Trophoblast cell (in vitro differentiated cells and primary cell): Measurements from ENCODE around the gene VDR.

Experiments
- DNase-seq, 2 donors: peaks; one replicate each; pipeline ENCODE4 v3.0.0-alpha.2; 2016
- H2AFZ ChIP-seq: 2 replicates; pipeline ENCODE4 v1.6.1; 2013; ENCODE audit warnings: low read length, moderate library complexity, mild to moderate bottlenecking; ENCODE audit not compliant: insufficient read depth, poor library complexity
- H2AK5ac ChIP-seq: 2 replicates; pipeline ENCODE4 v1.6.1; 2013; ENCODE audit warnings: mild to moderate bottlenecking, low read length
- H2BK120ac ChIP-seq: 2 replicates; pipeline ENCODE4 v1.6.1; 2013; ENCODE audit warnings: low read length, mild to moderate bottlenecking, moderate library complexity; ENCODE audit not compliant: insufficient read depth, poor library complexity
- H2BK12ac ChIP-seq: 2 replicates; pipeline ENCODE4 v1.6.1; 2013; ENCODE audit warnings: mild to moderate bottlenecking, low read length, moderate library complexity
- H2BK5ac ChIP-seq: 2 replicates; pipeline ENCODE4 v1.6.1; 2013; ENCODE audit warnings: low read length, low read depth, moderate library complexity, mild to moderate bottlenecking; ENCODE audit not compliant: poor library complexity
- H3K14ac ChIP-seq: 2 replicates; pipeline ENCODE4 v1.6.1; 2013; ENCODE audit warnings: mild to moderate bottlenecking, low read length
- H3K18ac ChIP-seq: 2 replicates; pipeline ENCODE4 v1.6.1; 2013; ENCODE audit warnings: mild to moderate bottlenecking, low read length
- H3K23ac ChIP-seq: 2 replicates; pipeline ENCODE4 v1.6.1; 2013; ENCODE audit warnings: low read length
- H3K27ac ChIP-seq: 2 replicates; pipeline ENCODE4 v1.5.1; 2013; ENCODE audit warnings: low read depth, mild to moderate bottlenecking, inconsistent platforms, low read length, moderate library complexity
- H3K27me3 ChIP-seq: 2 replicates; pipeline ENCODE4 v1.6.1; 2013; ENCODE audit warnings: inconsistent platforms, mild to moderate bottlenecking, low read length, moderate library complexity; ENCODE audit not compliant: insufficient read depth
- H3K36me3 ChIP-seq, 2 experiments: 1 replicate in 1 of 2; 2 replicates in 1 of 2; pipeline ENCODE4 v1.6.1; 2013; ENCODE audit warnings: low read length in 2 of 2, mild to moderate bottlenecking in 2 of 2, moderate library complexity in 1 of 2; ENCODE audit not compliant: insufficient read depth in 2 of 2, control insufficient read depth in 1 of 2
- H3K4ac ChIP-seq: 2 replicates; pipeline ENCODE4 v1.6.1; 2013; ENCODE audit warnings: low read depth, mild to moderate bottlenecking, low read length, moderate library complexity
- H3K4me1 ChIP-seq, 2 experiments: 1 replicate in 1 of 2; 2 replicates in 1 of 2; pipeline ENCODE4 v1.6.1; 2013; ENCODE audit warnings: low read length in 2 of 2, mild to moderate bottlenecking in 2 of 2, moderate library complexity in 1 of 2; ENCODE audit not compliant: insufficient read depth in 2 of 2, control insufficient read depth in 1 of 2
- H3K4me2 ChIP-seq: 2 replicates; pipeline ENCODE4 v1.6.1; 2013; ENCODE audit warnings: inconsistent platforms, mild to moderate bottlenecking, low read length, moderate library complexity
- H3K4me3 ChIP-seq: 2 replicates; pipeline ENCODE4 v1.5.1; 2013; ENCODE audit warnings: mild to moderate bottlenecking, low read depth, low read length, inconsistent platforms
- H3K79me1 ChIP-seq: one replicate; pipeline ENCODE4 v1.6.1; 2013; ENCODE audit warnings: low read length
- H3K79me2 ChIP-seq: 2 replicates; pipeline ENCODE4 v1.6.1; 2013; ENCODE audit warnings: low read length, mild to moderate bottlenecking; ENCODE audit not compliant: control insufficient read depth, insufficient read depth, poor library complexity
- H3K9ac ChIP-seq: 2 replicates; pipeline ENCODE4 v1.6.1; 2013; ENCODE audit warnings: mild to moderate bottlenecking, low read length
- H3K9me3 ChIP-seq: 2 replicates; pipeline ENCODE4 v1.6.1; 2013; ENCODE audit warnings: low read depth, mild to moderate bottlenecking, control low read depth, inconsistent platforms, low read length; ENCODE audit not compliant: insufficient read depth
- H4K12ac ChIP-seq: 2 replicates; pipeline ENCODE4 v1.6.1; 2013; ENCODE audit warnings: low read depth, mild to moderate bottlenecking, low read length, moderate library complexity
- H4K8ac ChIP-seq: 2 replicates; pipeline ENCODE4 v1.6.1; 2013; ENCODE audit warnings: low read depth, mild to moderate bottlenecking, low read length, moderate library complexity
- H4K91ac ChIP-seq: one replicate; pipeline ENCODE4 v1.6.1; 2013; ENCODE audit warnings: low read depth, mild to moderate bottlenecking, low read length, moderate library complexity
- WGBS: extraction: QIAGEN DNeasy Blood & Tissue Kit; methylation state at CpG from one replicate; pipeline ENCODE4 v1.1.7; 2013; ENCODE audit warnings: missing lambda C conversion rate; ENCODE audit not compliant: insufficient read length, insufficient coverage; ENCODE audit errors: extremely low coverage; 5-methylcytosine and 5-hydroxymethylcytosine counted together

The VDR gene

DNA sequence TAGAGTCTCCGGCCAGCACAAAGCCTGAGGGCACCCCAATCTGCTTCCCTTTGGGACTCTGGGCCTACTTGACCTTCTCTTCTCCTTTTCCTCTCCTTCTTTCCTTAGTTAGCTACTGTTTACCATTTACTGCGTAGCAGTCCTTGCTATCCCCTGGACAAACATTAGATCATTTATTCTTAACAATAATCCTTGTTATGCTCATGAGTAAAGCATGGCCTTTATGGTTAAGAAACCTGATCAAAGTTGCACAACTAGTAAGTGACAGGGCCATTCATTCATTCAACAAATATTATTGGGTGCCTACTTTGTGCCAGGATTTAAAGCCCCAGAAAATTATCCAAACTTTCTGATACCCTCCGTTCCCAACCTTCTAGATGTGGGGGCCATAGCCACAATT lies 81.9 kb downstream of the VDR start:
- no peak overlapping the region for H2AFZ ChIP-seq
- peak overlapping the region; percentile 44 for H2AK5ac ChIP-seq
- H3K9me3 ChIP-seq, result no peaks in the 10 kb centered on the region
- H3K36me3 ChIP-seq, result peaks cover 0 to 5% of the 10 kb centered on the region in 2 experiments
- H4K8ac ChIP-seq, result no peak overlapping the region
- peaks cover 27% of the 10 kb centered on the region for H3K79me2 ChIP-seq
- no peak overlapping the region for H3K27ac ChIP-seq
- no peak for DNase-seq
- no peak overlapping the region for H3K4me2 ChIP-seq
- peaks cover 24 to 33% of the 10 kb centered on the region in 2 experiments for H3K4me1 ChIP-seq
- H4K12ac ChIP-seq, result no peak overlapping the region
- H3K4ac ChIP-seq, result peak overlapping the region; percentile 15
- no peaks in the 10 kb centered on the region for H3K27me3 ChIP-seq
- no peak overlapping the region for H3K23ac ChIP-seq
- H3K4me3 ChIP-seq, result no peak overlapping the region
- H2BK12ac ChIP-seq, result peak overlapping the region; percentile 81
- H3K79me1 ChIP-seq, result peaks cover 33% of the 10 kb centered on the region
- no peak overlapping the region for H3K18ac ChIP-seq
- H2BK120ac ChIP-seq, result peak overlapping the region; percentile 76
- WGBS, result no CpG with 5 or more reads among the region's 3 CpGs
- peak overlapping the region; percentile 9 for H2BK5ac ChIP-seq
- no peak overlapping the region for H3K9ac ChIP-seq
- H3K14ac ChIP-seq, result peak overlapping the region; percentile 64
- H4K91ac ChIP-seq, result peak overlapping the region; percentile 61

DNA sequence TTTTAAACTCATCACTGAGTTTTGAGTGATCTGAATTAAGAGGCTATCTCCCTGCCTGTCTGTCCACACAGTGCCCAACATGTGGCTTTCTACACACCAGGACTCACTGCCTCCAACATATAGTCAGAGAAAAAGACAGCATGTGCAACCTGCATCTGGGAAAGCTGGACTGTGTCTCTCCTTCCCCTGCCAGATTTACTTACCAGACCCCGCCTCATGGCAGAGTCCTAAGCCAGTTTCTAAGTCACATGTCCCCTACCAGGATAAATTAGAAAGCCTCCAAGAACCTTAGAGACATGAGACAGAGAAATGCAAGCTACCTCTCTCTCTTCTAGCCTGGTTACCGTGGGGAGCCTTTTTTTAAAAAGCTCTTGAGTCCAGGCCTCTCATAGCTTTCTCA lies 82.4 kb downstream of the VDR start:
- Histone ChIP-seq H2AK5ac (no peak overlapping the region), H3K14ac (peak overlapping the region; percentile 64), H2BK12ac (peak overlapping the region; percentile 80), H3K9me3 (no peaks in the 10 kb centered on the region), H4K91ac (peak overlapping the region; percentile 61), H3K9ac (no peak overlapping the region), H4K12ac (no peak overlapping the region), H3K4me3 (no peak overlapping the region), H4K8ac (no peak overlapping the region), H3K4me2 (no peak overlapping the region), H3K18ac (peak overlapping the region; percentile 9), H3K36me3 (peaks cover 3 to 5% of the 10 kb centered on the region in 2 experiments), H3K4ac (no peak overlapping the region), H3K27me3 (no peaks in the 10 kb centered on the region), H3K79me1 (peaks cover 35% of the 10 kb centered on the region), H3K4me1 (peaks cover 26 to 38% of the 10 kb centered on the region in 2 experiments), H2BK5ac (peak overlapping the region; percentile 22), H3K27ac (peak overlapping the region; percentile 98), H3K79me2 (peaks cover 31% of the 10 kb centered on the region), H2AFZ (no peak overlapping the region), H2BK120ac (peak overlapping the region; percentile 76), H3K23ac (no peak overlapping the region)
- WGBS, result no CpG with 5 or more reads among the region's 2 CpGs
- DNase-seq, result no peak

GRCh38 chr12:47821346-47821706 lies 83.5 kb downstream of the VDR start:
- Histone ChIP-seq H3K79me2 (peaks cover 39% of the 10 kb centered on the region), H2AK5ac (peak overlapping the region; percentile 94), H4K12ac (peak overlapping the region; percentile 70), H3K36me3 (peaks cover 4 to 5% of the 10 kb centered on the region in 2 experiments), H2AFZ (peak overlapping the region; percentile 81), H3K4me3 (no peak overlapping the region), H3K27me3 (no peaks in the 10 kb centered on the region), H2BK5ac (peak overlapping the region; percentile 99), H3K4me1 (peaks cover 35 to 48% of the 10 kb centered on the region in 2 experiments), H2BK120ac (peak overlapping the region; percentile 99), H3K23ac (no peak overlapping the region), H3K18ac (peak overlapping the region; percentile 97), H3K79me1 (peaks cover 39% of the 10 kb centered on the region), H3K14ac (peak overlapping the region; percentile 98), H4K8ac (peak overlapping the region; percentile 91), H4K91ac (peak overlapping the region; percentile 98), H3K27ac (peak overlapping the region; percentile 98), H3K9ac (no peak overlapping the region), H3K4me2 (peak overlapping the region; percentile 37), H2BK12ac (peak overlapping the region; percentile 99), H3K9me3 (no peaks in the 10 kb centered on the region), H3K4ac (peak overlapping the region; percentile 93)
- DNase-seq, result no peak
- no CpG with 5 or more reads among the region's 4 CpGs for WGBS

DNA sequence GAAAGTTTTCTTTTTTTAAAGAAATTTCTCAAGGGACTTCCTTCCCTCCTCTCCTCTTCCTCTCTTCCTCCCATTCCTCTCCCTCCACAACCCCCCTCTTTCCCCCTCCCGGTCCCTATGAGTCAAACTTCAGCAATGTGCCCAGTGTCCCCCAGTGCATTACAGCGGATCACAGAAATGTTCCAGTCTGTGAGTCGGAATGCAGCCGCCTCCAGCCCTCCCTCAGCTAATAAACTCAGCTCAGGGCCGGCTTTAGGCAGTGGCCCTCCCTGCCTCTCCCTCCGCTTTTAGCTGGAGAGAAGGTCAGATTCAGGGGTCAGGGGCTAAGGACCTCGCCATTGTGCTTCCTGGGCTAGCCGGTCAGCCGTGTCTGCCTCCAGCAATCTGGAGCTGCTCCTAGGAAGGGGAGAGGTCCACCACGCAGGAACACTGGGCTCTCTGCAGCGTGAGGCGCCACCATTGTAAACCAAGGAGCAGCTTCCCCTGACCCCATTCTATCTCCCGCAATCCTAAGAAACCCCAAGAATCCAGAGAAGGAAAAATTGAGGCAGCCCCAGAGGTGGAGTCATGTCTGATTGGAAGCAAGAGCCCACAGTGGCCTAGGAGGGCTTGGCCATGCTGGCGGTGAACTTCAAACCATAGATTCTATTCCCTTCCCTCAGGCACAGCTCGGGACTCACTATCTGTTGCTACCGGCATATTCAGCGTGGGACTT lies 84.0 kb downstream of the VDR start:
- Histone ChIP-seq H3K9ac (no peak overlapping the region), H4K91ac (peak overlapping the region; percentile 99), H2AFZ (peak overlapping the region; percentile 81), H3K79me1 (peaks cover 39% of the 10 kb centered on the region), H4K12ac (peak overlapping the region; percentile 70), H2AK5ac (peak overlapping the region; percentile 94), H4K8ac (peak overlapping the region; percentile 91), H3K4me2 (peak overlapping the region; percentile 98), H3K79me2 (peaks cover 39% of the 10 kb centered on the region), H3K27ac (peak overlapping the region; percentile 99), H3K23ac (no peak overlapping the region), H2BK120ac (peak overlapping the region; percentile 99), H3K27me3 (no peaks in the 10 kb centered on the region), H3K14ac (peak overlapping the region; percentile 98), H3K4ac (peak overlapping the region; percentile 93), H2BK12ac (peak overlapping the region; percentile 99), H3K4me3 (no peak overlapping the region), H3K36me3 (peaks cover 4 to 5% of the 10 kb centered on the region in 2 experiments), H2BK5ac (peak overlapping the region; percentile 99), H3K4me1 (peaks cover 35 to 50% of the 10 kb centered on the region in 2 experiments), H3K18ac (peak overlapping the region; percentile 97), H3K9me3 (no peaks in the 10 kb centered on the region)
- DNase-seq, result peak; percentile 81 to 82
- WGBS, result 80% methylated on average over 1 of the region's 17 CpGs
